ENCODE data around the gene GCLC.
"Not testable (repeated sequence)": the region's sequence is repeated elsewhere in the genome, so short reads cannot be mapped to it uniquely, and the experiment has no call there.

GCLC gene

DNA sequence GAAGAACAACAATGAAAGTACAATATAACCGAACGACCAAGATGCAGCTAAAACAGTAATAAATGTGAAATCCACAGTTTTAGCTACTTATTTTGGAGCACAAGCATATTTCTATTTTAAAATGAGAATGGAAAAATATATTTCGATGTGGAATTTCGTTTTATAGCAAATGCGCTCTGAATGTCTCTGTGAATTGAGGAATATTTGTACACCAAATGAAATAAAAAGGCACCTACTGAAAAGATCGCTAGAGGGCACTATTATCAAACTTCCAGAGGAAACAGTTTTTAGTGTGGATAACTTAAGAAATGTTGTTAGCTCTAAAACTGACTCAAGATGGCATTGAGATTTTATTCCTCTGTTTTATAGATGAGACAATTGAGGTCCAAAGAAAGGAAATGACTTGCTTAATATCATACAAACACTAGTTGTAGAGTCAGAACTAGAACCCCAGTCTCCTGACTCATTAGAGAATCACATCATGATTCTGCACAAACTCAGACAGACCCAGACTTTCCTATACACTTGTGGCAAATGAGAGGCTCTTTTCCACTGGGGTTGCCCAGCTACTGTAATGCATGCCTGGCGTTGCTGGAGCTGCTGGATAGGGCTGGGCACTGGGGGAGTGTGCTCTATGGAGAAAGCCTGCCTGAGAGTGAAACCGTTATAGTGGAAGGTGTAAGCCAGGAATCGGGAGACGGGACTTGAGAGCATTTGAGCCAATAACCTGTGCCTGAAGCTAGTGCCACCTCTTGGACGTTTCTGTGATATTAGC is 51.9 kb downstream of the GCLC start:
- DNase-seq (ENCODE audit: low read depth): no peak

DNA sequence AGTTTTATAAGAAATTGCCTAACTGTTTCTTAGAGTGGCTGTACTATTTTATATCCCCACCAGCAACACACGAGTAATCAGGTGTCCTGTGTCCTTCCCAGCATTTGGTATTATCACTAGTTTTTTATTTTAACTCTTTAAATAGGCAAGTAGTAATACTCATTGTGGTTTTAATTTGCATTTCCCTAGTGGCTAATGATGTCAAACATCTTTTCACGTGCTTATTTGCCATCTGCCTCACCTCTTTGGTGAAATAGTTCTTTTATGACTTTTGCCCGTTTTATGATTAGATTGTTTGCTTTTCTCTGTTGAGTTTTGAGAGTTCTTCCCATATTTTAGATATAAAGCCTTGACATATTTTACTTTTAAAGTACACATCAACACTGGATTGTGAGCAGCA is 57.8 kb downstream of the GCLC start:
- DNase-seq (ENCODE audit: low read depth): no peak

DNA sequence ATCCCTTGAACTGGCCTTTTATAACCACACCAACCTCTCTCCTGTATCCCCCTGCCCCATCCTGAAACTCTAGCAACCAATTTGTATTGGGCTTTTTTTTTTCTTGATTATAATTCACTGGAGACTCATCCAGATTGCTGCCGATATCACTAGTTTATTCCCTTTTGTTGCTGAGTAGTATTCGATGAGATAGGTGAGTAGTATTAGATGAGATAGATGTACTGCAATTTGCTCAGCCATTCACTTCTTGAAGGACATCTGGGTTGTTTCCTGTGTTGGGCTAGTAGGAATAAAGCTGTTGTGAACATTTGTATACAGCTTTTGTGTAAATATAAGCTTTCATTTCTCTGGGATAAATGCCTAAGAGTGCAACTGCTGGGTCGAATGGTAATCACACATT is 58.2 kb downstream of the GCLC start:
- DNase-seq (ENCODE audit: low read depth): no peak

DNA sequence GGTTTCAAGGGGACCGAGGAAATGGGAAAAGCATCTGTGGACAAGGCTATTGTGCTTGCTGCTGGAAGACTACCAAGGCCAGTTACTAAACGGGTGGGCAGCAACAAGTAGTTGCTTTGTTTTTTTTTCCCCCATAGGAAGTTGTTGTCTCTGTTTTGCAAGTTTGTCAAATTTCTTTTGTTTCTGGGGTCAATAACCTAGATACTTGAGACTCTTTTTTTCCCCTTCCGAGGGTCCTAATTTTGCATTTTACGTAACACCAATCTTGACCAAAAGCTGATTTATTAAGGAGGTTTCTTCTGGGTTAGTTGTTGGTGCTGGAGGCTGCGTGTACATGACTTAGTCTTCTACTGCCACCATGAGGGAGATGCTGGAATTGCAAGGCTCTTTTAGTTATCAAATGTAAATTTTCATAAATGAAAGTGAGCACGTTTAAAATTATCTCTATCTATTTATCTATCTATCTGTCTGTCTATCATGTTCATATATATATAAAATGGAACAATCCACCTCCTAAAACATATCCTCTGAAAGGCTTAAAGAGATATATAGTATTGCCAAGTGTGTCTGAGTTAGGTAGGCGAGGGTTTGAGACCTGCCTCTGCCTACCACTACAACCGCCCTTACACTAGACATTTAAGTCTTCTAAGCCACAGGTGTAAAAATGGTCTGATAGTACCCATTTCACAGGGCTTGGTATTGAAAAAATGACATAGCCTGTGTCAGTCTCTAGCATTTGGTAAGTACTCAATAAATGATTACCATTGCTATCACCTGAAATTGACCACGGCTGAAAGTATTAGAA is 60.2 kb downstream of the GCLC start:
- DNase-seq (ENCODE audit: low read depth): peak; percentile 29

DNA sequence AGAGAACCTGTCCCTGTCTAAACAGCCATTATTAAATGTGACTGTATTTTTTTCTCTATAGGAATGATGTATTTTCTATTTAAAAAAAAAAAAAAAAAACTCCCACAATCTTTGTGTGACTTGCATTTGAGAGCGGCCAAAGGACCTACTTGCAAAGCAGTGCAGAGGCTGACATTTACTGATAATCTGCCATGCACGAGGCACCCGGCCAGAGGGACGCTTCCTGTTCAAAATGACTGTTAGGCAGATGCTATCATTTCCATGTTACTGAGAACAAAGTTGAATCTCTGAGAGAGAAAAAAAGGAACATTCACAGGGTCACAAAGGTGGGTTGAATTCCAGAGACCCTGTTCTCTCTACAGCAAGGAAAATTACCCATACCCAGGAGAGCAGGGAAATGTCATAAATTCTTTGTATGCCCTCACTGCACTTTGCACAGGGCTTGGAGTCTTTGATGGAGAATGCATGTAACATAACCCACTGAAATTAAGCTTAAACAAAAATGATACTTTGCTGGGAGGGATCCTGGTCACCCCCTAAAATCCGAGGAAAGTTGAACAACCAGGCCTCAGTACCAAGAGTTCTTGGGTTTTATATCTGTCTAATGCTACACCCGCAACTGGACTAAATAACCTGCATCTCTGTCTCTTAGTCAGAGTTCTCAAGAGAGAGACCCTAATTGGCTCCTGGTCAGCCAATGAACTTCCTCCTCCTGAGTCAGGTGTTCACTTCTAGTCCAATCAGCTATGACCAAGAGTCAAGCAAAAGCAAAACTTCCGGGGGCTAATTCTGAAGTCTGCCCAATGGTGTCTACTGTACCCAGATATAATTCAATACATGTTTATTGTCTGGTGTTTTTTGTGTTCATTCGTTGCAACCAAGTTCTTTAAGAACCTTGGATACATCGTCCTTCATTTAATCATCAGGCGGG is 61.2 kb downstream of the GCLC start:
- DNase-seq (ENCODE audit: low read depth): no peak

DNA sequence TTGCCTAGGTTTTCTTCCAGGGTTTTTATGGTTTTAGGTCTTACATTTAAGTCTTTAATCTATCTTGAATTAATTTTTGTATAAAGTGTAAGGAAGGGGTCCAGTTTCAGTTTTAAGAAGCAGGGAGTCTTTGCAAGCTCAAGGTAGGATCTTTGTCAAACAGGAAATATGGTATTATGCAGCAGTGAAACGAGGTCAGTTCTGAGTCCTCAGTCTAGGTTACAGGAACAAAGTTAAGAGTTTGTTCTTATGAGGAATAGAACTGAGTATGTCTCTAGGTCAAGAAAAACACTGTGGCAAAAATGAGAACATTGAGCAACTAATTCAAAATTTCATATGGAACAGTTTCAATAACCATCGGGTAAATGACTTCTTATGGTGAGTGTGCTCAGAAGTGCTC is 63.6 kb downstream of the GCLC start:
- no peak for DNase-seq (ENCODE audit: low read depth)

DNA sequence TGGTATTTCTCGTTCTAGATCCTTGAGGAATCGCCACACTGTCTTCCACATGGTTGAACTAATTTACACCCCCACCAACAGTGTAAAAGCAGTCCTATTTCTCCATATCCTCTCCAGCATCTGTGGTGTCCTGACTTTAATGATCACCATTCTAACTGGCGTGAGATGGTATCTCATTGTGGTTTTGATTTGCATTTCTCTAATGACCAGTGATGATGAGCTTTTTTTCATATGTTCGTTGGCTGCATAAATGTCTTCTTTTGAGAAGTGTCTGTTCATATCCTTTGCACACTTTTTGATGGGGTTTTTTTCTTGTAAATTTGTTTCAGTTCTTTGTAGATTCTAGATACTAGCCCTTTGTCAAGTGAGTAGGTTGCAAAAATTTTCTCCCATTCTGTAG is 64.1 kb downstream of the GCLC start:
- not testable (repeated sequence) for DNase-seq (ENCODE audit: low read depth)

DNA sequence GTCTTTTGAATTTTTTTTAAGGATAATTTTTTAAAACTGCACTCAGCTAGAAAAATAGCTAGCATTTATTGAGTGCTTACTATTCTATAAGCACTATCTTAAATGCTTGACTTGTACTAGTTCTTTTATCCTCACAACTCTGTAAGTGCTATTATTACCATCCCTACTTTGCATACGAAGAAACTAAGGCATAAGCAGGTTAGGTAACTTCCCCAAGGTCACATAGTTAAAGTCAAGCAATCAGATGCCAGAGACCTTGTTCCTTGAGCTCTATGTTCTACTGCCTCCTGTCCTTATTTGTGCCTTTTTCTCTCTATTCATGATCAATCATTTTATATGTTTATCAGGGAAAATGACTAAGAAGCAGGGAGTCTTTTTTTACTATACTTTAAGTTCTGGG is 65.0 kb downstream of the GCLC start:
- DNase-seq (ENCODE audit: low read depth): no peak

DNA sequence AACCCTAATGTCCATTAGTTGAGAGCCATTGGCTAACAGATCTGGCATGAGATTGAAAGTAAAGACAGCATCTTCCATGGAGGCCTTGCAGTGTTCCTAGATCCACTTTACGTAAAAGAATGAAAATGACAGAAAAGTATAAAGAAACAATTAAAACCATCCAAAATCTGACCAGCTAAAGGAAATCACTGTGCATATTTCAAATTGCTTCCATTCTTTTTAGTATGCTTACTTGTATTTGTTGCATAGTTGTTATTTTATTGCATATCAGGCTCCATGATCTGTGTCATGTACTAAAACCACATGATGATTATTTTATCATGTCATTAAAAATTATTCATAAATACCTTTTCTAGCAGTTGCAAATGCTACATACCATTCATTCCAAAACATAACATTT is 67.9 kb downstream of the GCLC start:
- DNase-seq (ENCODE audit: low read depth): no peak

DNA sequence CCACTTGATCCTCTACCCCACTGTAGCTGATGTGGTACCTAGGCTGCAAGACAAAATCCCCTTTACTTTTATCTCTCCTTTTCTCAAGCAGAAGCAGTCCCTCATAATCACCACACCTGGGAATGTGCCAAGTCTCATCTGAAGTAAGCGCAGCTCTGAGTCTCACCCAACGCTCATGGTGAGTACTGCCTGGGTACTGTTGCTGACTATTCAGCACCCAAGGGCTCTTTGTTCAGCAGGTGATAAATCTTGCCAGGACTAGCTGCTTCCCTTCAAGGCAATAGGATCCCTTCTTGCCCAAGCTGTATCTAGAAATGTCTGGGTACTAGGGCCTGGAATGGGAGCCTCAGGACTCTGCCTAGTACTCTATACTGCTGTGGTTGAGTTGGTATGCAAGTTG is 70.9 kb downstream of the GCLC start:
- no peak for DNase-seq (ENCODE audit: low read depth)

DNA sequence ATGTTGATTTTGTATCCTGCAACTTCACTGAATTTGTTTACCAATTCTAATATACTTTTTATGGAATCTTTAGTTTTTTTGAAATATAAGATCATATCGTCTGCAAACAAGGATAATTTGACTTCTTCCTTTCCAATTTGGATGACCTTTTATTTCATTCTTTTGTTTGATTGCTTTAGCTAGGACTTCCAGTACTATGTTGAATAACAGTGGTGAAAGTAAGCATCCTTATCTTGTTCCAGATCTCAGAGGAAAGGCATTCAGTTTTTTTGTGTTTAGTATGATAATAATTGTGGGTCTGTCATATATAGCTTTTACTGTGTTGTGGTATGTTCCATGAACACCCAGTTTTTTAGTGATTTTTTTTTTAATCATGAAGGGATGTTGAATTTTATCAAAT is 75.7 kb downstream of the GCLC start:
- DNase-seq (ENCODE audit: low read depth): no peak

DNA sequence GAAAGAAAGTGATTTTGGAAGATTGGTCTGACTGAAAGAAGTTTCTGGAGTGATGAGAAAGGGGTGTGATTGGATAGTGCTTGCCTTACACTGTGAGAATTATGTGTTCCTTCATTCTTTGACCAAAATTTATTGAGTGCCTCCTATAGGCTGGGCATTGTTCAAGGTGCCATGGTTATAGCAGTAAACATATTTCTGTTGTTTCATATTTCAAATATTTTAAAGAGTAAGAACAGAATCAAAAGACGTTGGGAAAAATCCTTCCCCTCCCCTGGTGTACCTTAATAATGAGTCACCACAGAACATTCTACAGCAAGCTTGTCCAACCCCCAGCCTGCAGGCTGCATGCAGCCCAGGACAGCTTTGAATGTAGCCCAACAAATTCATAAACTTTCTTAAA is 78.6 kb downstream of the GCLC start:
- no peak for DNase-seq (ENCODE audit: low read depth)

DNA sequence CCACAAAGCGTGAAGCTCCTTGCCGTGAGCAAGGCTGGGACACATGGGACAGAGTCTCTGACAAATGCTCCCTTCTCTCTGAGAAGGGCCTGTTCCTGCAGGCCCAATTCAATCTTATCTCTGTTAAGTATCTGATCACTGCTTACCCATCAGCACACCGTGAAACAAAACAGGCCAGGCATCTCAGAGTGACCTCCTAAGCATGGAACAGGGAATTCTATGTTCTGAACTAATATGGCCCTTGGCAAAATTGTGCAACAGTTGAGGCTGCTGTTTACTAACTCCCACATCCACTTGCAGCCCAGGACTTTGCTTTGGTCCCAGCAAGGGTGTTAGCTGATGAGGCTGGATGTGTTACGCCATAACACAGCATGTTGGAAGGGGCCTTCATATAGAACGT is 79.2 kb downstream of the GCLC start:
- no peak for DNase-seq (ENCODE audit: low read depth)

DNA sequence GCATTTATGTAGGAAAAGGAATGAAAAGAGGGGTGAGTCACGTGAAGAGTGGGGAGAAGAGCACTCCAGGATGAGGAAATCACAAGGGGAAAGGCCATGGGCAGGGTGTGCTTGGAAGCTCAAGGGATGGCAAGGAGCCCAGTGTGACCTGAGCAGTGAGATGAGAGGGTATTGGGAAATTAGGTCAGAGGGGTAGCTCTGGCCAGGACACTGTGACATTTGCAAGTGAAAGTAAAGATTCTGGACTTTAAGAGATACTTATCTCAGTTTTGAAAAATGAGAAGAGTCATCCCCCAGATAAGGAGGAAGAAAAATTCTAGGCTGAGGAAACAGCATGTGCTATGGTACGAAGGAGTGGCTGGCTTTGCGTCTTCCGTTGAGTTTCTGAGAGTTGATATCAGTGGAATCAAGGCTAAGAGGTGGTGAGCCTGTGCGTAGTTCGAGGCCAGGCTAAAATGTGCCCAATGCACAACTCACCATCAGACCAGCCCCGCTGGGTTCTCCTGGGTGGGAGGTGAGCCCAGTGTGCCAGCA is 79.9 kb downstream of the GCLC start:
- DNase-seq (ENCODE audit: low read depth): no peak

DNA sequence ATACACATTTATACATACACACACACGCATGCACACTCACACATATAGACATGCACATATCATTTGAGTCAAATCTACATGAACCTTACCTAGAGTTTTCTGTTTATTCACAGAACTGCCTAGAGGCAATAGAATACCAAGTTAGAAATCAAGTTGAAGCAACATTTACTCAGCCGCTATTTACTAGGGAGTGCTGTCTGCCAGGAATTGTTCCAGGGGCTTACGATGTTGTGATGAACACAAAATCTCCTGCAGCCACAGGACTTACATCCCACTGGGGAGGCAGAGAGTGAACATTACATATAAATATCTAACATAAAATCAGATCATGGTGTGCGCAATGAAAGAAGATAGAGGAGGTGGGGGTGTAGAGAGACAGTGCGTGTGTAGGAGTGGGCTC is 80.4 kb downstream of the GCLC start:
- DNase-seq (ENCODE audit: low read depth): no peak

DNA sequence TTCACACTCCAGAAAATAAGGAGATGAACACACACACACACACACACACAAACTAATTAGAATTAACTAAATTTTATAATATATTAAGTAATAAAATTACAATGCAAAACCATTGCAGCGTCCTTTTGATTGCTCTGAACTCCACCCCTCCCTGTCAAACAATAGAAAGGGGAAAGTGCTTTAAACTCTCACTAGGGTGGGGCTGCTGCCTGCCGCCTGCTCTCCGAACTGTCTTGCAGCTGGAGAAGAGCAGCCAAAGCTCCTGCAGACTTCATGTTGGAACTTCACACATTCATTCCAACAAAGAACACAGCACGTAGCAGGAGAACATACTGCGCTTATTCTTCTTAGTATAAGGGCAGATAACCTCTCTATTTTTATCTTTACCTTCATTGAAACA is 83.2 kb downstream of the GCLC start:
- no peak for DNase-seq (ENCODE audit: low read depth)

DNA sequence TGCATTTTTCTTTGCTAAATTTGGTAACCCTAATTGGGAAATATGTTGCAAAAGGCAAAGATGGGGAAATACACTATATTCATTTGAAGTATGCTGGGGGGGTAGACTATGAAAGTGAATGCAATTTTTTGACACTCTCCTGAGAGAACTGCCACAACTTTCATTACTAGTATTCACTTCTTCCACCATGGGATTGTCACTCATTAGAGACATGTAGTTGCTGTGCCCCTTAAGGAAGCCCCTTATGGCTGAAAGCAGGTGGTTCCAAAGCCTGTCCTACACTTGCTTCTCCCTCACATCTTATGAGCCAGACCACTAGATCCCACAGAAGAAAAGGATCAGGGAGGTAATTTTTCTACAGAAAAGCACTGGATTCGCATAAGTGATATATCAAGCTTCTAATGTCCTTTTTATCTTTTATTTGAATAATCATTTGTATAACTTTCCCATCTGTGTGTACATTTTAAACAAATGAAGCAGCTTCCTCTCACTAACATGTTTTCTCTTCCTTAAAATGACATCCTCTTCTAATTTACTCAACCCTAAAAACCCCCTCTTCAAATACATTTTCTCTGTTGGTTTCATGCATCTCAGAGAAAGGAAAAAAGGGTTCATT is 83.8 kb downstream of the GCLC start:
- DNase-seq (ENCODE audit: low read depth): no peak

DNA sequence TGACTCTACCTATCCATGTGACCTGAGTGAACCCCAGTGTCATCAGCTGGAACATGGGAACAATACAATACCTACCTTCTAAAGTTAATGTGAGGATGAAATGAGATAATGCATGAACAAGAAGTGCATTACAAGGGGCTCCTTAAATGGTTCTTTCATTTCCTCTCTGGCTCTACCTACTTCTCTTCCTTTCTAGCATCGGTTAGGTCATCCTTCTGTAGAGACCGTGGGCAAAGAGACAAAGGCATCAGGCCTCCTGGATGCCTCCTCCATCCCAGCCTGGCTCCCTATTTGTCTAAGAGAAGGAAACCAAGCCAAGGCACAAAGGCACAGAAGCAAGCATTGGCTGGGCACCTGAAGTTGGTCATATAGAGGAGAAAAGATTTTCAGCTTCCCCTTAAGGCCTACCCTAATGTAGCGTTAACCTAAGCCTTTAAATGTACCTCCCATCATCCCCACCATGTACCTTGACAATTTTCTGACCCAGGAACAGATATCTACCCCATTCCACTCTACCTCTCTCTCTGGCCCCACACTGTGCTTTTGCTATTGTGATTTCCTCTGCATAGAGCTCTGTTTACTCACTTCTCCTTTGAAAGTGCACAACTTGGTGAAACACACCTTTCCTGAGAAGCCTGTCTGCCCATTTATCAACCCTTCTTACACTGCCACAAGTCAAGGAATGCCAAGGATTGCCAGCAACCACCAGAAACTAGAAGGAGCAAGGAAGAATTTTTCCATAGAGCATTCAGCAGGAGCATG is 86.6 kb downstream of the GCLC start:
- no peak for DNase-seq (ENCODE audit: low read depth)

DNA sequence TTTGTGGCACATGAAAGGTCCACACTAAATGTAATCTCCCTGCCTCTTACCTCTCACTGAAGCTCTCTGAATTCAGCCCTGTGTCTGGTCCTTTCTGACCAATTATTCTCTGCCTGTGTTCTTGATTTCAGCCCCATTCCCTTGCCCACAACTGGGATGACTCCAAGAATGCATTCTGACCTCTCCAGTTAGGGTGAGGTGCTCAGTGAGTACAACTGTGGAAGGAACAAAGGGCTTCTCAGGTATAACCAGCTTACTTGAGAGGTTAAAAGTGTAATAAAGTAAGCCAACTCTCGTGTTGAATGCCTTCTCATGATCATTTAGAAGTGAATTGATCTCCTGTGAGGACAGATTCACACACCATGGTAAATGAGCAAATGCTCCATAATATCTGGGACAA is 88.1 kb downstream of the GCLC start:
- no peak for DNase-seq (ENCODE audit: low read depth)

DNA sequence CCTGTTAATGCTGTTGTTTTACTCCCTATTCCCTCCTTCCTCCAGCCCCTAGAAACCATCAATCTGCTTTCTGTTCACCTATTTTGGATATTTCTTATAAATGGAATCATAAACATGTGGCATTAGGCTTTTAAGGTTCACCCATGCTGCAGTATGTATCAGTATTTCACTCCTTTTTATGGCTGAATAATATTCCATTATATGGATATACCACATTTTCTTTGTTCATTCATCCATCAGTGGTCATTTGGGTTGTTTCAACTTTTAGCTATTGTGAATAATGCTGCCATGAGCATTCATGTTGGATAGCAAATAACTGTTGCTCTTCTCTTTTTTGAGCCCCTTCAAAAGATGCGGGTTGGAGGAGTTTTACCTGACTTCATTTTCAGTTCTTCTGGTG is 89.2 kb downstream of the GCLC start:
- no peak for DNase-seq (ENCODE audit: low read depth)

DNA sequence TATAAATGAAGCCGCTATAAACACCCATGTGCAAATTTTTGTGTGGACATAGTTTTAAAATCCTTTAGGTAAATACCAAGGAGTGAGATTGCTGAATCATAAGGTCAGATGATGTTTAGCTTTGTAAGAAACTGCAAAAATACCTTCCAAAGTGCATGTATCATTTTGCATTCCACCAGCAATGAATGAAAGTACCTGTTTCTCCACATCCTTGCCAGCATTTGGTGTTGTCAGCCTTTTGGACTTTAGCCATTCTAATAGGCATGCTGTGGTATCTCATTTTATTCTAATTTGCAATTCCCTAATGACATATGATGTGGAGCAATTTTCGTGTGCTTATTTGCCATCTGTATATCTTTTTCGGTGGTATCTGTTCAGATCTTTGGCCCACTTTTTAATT is 93.7 kb downstream of the GCLC start:
- DNase-seq (ENCODE audit: low read depth): no peak

Data from activated T-helper 1 cell treated with Interleukin-2 at 50 U/mL for 16 hours (primary cell).